Medulla oblongata (tissue), 1 donor: Measurements from ENCODE around the gene DNAJC8.

ENCODE experiments used
- DNase-seq: peaks from one replicate; pipeline ENCODE4 v3.0.0-alpha.2; 2015; ENCODE audit errors: extremely low spot score

The DNAJC8 gene

GRCh38 chr1:28249866-28250295 lies 17.1 kb upstream of the DNAJC8 start:
- DNase-seq = no peak

GRCh38 chr1:28249013-28249865 lies 16.4 kb upstream of the DNAJC8 start:
- peak; percentile 33 for DNase-seq

- DNase-seq = peak; percentile 92
Observed at GRCh38 chr1:28248273-28249012, 15.6 kb upstream of the DNAJC8 start.

GRCh38 chr1:28247612-28248272 lies 14.9 kb upstream of the DNAJC8 start:
- no peak for DNase-seq

GRCh38 chr1:28246427-28246832 lies 13.6 kb upstream of the DNAJC8 start:
- peak; percentile 28 for DNase-seq

- no peak for DNase-seq
Observed at GRCh38 chr1:28244549-28245251, 11.9 kb upstream of the DNAJC8 start.

GRCh38 chr1:28243685-28244311 lies 11.0 kb upstream of the DNAJC8 start:
- DNase-seq = no peak

- no peak for DNase-seq
Observed at GRCh38 chr1:28241638-28242241, 8.9 kb upstream of the DNAJC8 start.

GRCh38 chr1:28240024-28240423 lies 7.2 kb upstream of the DNAJC8 start:
- DNase-seq = no peak

GRCh38 chr1:28239004-28239403 lies 6.2 kb upstream of the DNAJC8 start:
- no peak for DNase-seq

- peak; percentile 14 for DNase-seq
Observed at GRCh38 chr1:28236656-28237322, 4.0 kb upstream of the DNAJC8 start.

GRCh38 chr1:28235755-28236655 lies 3.2 kb upstream of the DNAJC8 start, which contains the start of gene ATP5IF1:
Gene ATP5IF1, plus strand, starts transcription at chr1:28236124. Its CDS starts 60 bp downstream, at chr1:28236184.
- peak; percentile 99 for DNase-seq

GRCh38 chr1:28233264-28233606 lies 406 bp upstream of the DNAJC8 start:
- no peak for DNase-seq

- no peak for DNase-seq
Observed at GRCh38 chr1:28229996-28230395, 2.8 kb downstream of the DNAJC8 start.

- DNase-seq = no peak
Observed at GRCh38 chr1:28229089-28229488, 3.7 kb downstream of the DNAJC8 start.

- no peak for DNase-seq
Observed at GRCh38 chr1:28213315-28213714, 19.5 kb downstream of the DNAJC8 start.

- DNase-seq = no peak
Observed at GRCh38 chr1:28209700-28210099, 23.1 kb downstream of the DNAJC8 start.

- peak; percentile 87 for DNase-seq
Observed at GRCh38 chr1:28208818-28209441, 23.9 kb downstream of the DNAJC8 start.

GRCh38 chr1:28205243-28205642 lies 27.6 kb downstream of the DNAJC8 start:
- no peak for DNase-seq
